Fibroblast of villous mesenchyme (primary cell): ENCODE data around the gene POLR2A. TPM values are rescaled to one million over a fixed set of nuclear protein-coding genes. Genes with fewer than 3 reads are reported as not detected.

Experiments used
- DNase-seq: peaks from one replicate; pipeline ENCODE4 v3.0.0-alpha.2; 2010; ENCODE audit warnings: low read depth
- H3K4me3 ChIP-seq: 2 replicates; pipeline ENCODE4 v1.5.1; 2011; ENCODE audit warnings: low read depth, mild to moderate bottlenecking, low read length
- CTCF ChIP-seq: IDR thresholded peaks from 2 replicates; pipeline ENCODE4 v1.5.1; 2012; ENCODE audit warnings: low read depth, mild to moderate bottlenecking, low read length; ENCODE audit not compliant: insufficient read depth
- total RNA-seq: library from RNA; depleted of rRNA; stranded (reverse); fragments of >200 nt; gene quantifications from 2 replicates; pipeline ENCODE4 v1.2.3, GENCODE V29; 2012

POLR2A gene
- total RNA-seq, 1 donor, result 118 TPM

GRCh38 chr17:7443499-7444485 is 40.4 kb upstream of the POLR2A start:
- no peak for DNase-seq
- TF ChIP-seq CTCF, result no peak
- H3K4me3 ChIP-seq, result no peak overlapping the region

- no peak for TF ChIP-seq CTCF
- peak within 1 kb of the TSS; percentile 52 for H3K4me3 ChIP-seq
- peak; percentile 42 for DNase-seq
These were observed 39.2 kb upstream of the POLR2A start, which contains the start of gene CHRNB1 for GRCh38 chr17:7444682-7445618. CHRNB1 (plus strand) TSS chr17:7445061; CDS start chr17:7445128, 67 bp downstream.

- DNase-seq, result no peak
- H3K4me3 ChIP-seq, result peak overlapping the region; percentile 52
- no peak for TF ChIP-seq CTCF
These were observed 38.6 kb upstream of the POLR2A start for GRCh38 chr17:7445619-7445968.

- no peak for TF ChIP-seq CTCF
- no peak for DNase-seq
- no peak overlapping the region for H3K4me3 ChIP-seq
These were observed 35.7 kb upstream of the POLR2A start for GRCh38 chr17:7448461-7448860.

- TF ChIP-seq CTCF, result no peak
- no peak overlapping the region for H3K4me3 ChIP-seq
- no peak for DNase-seq
These were observed 24.1 kb upstream of the POLR2A start for GRCh38 chr17:7459961-7460545.
